ENCODE measurements around the gene TCF23. TPM values are rescaled to one million over a fixed set of nuclear protein-coding genes. Genes with fewer than 3 reads are reported as not detected.
A peak's percentile ranks its signal among the peaks of the same experiment; 100 is the strongest.

The TCF23 gene
- total and polyA plus RNA-seq, 2 of the 4 experiments (the other 2 are of a cell fraction), result not detected

- H4K8ac ChIP-seq (ENCODE audit: low read depth in 2 of 2, low read length in 2 of 2), result no peak overlapping the region
- no peak overlapping the region for H3K4me3 ChIP-seq (ENCODE audit: insufficient read depth, low read depth, low read length)
- H2BK5ac ChIP-seq (ENCODE audit: low read depth, low read length, poor library complexity, severe bottlenecking), result no peak overlapping the region
- no peak overlapping the region for H3K27ac ChIP-seq (ENCODE audit: insufficient read depth, low read length)
- H4K5ac ChIP-seq (ENCODE audit: low read depth, low read length), result no peak overlapping the region
- no peak overlapping the region for H2BK20ac ChIP-seq (ENCODE audit: low read depth, low read length)
- in situ Hi-C loops (cut with MboI; ENCODE audit: low sequenced_read_pairs) (no loop called here), dilution Hi-C loops (cut with HindIII; ENCODE audit: low sequenced_read_pairs, unreplicated experiment) (no loop called here), intact Hi-C loops (cut with micrococcal nuclease) (no loop called here)
- H3K9me3 ChIP-seq (ENCODE audit: control insufficient read depth, insufficient read depth, low read length), result no peaks in the 10 kb centered on the region
- no peak overlapping the region for H2BK15ac ChIP-seq (ENCODE audit: low read depth, low read length)
- no peak overlapping the region for H3K9ac ChIP-seq (ENCODE audit: low read depth, low read length)
- peaks cover 45% of the 10 kb centered on the region for H3K36me3 ChIP-seq (ENCODE audit: control insufficient read depth, insufficient read depth, low read length)
- DNase-seq (no peak), ATAC-seq (ENCODE audit: low read depth) (no peak)
- no peaks in the 10 kb centered on the region for H3K27me3 ChIP-seq (ENCODE audit: control insufficient read depth, insufficient read depth, low read length)
- H3K79me1 ChIP-seq (ENCODE audit: low read depth in 1 of 2, low read length in 2 of 2), result no peaks in the 10 kb centered on the region
- no peak overlapping the region for H3K14ac ChIP-seq (replicated peaks; ENCODE audit: low read depth, low read length)
- H3K4me1 ChIP-seq (ENCODE audit: control insufficient read depth, insufficient read depth, low read length), result no peaks in the 10 kb centered on the region
- no peak overlapping the region for H3K4ac ChIP-seq (ENCODE audit: low read depth, low read length)
- H2AK5ac ChIP-seq (ENCODE audit: low read depth, low read length), result no peak overlapping the region
- TF ChIP-seq NFE2L2 (IDR thresholded peaks at IDR 0.05; ENCODE audit: low read depth, low read length), result no peak
- no peak for TF ChIP-seq FOS (IDR thresholded peaks at IDR 0.05; ENCODE audit: low read depth, low read length)
- TF ChIP-seq CHD1 (IDR thresholded peaks at IDR 0.05; ENCODE audit: low read depth, low read length), result no peak
- no peak for TF ChIP-seq MXI1 (IDR thresholded peaks at IDR 0.05; ENCODE audit: borderline replicate concordance, low read depth, low read length)
- no peak for TF ChIP-seq BHLHE40 (IDR thresholded peaks at IDR 0.05; ENCODE audit: low read depth, low read length)
- TF ChIP-seq CEBPB (IDR thresholded peaks at IDR 0.05; ENCODE audit: low read depth, low read length), result no peak
- H3K56ac ChIP-seq (ENCODE audit: extremely low read depth, insufficient read depth, low read length), result no peak overlapping the region
- 100% methylated on average over 1 of the region's 7 CpGs; no CpG with 5 or more reads in 1 of the 2 experiments for WGBS, 2 experiments (ENCODE audit: extremely low coverage in 2 of 2, insufficient read length in 1 of 2)
- no peak overlapping the region for H2AFZ ChIP-seq (replicated peaks; ENCODE audit: low read length, poor library complexity)
- no peak overlapping the region for H3K4me2 ChIP-seq (ENCODE audit: low read depth, low read length)
- no peaks in the 10 kb centered on the region; the same call in 1 of the 2 replicates for H3K9me1 ChIP-seq (ENCODE audit: insufficient read depth, low read length)
- H4K20me1 ChIP-seq (ENCODE audit: insufficient read depth, low read length), result no peaks in the 10 kb centered on the region; the same call in 1 of the 2 replicates
- H2BK120ac ChIP-seq (ENCODE audit: low read depth, low read length), result no peak overlapping the region
- no peak overlapping the region for H4K91ac ChIP-seq (ENCODE audit: insufficient read depth, low read depth, low read length)
- ChIA-PET POLR2A (ENCODE audit: unreplicated experiment) (no interaction called here), CTCF (no interaction called here)
- H2AK9ac ChIP-seq (replicated peaks; ENCODE audit: low read depth, low read length, poor library complexity), result peak overlapping the region; percentile 28
- BruUV-seq (replicated peaks), result no TSS peak
- H3K18ac ChIP-seq (ENCODE audit: low read depth, low read length), result no peak overlapping the region
- H3K23ac ChIP-seq (ENCODE audit: low read depth, low read length), result no peak overlapping the region
These were observed 52.9 kb downstream of the TCF23 start for GRCh38 chr2:27201675-27202074.
